ENCODE results near the gene DMD.

The DMD gene

GRCh38 chrX:32116047-32116446 lies 1095.3 kb downstream of the DMD start:
- H3K4me3 ChIP-seq (ENCODE audit: low read depth, low read length): no peak overlapping the region
- TF ChIP-seq, protein P1, sequence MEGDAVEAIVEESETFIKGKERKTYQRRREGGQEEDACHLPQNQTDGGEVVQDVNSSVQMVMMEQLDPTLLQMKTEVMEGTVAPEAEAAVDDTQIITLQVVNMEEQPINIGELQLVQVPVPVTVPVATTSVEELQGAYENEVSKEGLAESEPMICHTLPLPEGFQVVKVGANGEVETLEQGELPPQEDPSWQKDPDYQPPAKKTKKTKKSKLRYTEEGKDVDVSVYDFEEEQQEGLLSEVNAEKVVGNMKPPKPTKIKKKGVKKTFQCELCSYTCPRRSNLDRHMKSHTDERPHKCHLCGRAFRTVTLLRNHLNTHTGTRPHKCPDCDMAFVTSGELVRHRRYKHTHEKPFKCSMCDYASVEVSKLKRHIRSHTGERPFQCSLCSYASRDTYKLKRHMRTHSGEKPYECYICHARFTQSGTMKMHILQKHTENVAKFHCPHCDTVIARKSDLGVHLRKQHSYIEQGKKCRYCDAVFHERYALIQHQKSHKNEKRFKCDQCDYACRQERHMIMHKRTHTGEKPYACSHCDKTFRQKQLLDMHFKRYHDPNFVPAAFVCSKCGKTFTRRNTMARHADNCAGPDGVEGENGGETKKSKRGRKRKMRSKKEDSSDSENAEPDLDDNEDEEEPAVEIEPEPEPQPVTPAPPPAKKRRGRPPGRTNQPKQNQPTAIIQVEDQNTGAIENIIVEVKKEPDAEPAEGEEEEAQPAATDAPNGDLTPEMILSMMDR (IDR thresholded peaks at IDR 0.05; ENCODE audit: low read depth, low read length): no peak

- TF ChIP-seq, protein P1 (IDR thresholded peaks at IDR 0.05; ENCODE audit: low read depth, low read length): no peak
- no peak overlapping the region for H3K4me3 ChIP-seq (ENCODE audit: low read depth, low read length)
Measured at GRCh38 chrX:32087663-32088062, 1123.7 kb downstream of the DMD start.

GRCh38 chrX:32084757-32085156 lies 1126.6 kb downstream of the DMD start:
- TF ChIP-seq, protein P1 (IDR thresholded peaks at IDR 0.05; ENCODE audit: low read depth, low read length): no peak
- no peak overlapping the region for H3K4me3 ChIP-seq (ENCODE audit: low read depth, low read length)

GRCh38 chrX:32048285-32048684 lies 1163.1 kb downstream of the DMD start:
- TF ChIP-seq, protein P1 (IDR thresholded peaks at IDR 0.05; ENCODE audit: low read depth, low read length): no peak

DNA sequence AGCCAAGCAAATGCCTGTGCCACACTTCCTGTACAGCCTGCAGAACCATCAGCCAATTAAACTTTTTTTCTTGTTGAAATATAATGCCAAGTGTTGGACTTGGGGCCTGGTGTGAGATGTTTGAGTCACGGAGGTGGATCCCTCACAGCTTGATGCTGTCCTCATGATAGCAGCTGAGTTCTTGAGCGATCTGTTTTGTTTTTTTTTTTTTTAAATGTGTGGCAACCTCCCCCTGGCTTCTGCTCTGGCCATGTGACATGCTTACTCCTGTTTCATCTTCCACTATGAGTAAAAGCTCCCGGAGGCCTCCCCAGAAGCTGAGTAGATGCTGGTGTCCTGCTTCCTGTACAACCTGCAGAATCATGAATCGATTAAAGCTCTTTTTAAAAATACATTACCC lies 1166.2 kb downstream of the DMD start:
- TF ChIP-seq, protein P1 (IDR thresholded peaks at IDR 0.05; ENCODE audit: low read depth, low read length): no peak
- H3K4me3 ChIP-seq (ENCODE audit: low read depth, low read length): no peak overlapping the region

More at GRCh38 chrX:32048285-32048684, 1163.1 kb downstream of the DMD start:
- H3K4me3 ChIP-seq (ENCODE audit: low read depth, low read length): no peak overlapping the region

GRCh38 chrX:32041181-32041580 lies 1170.2 kb downstream of the DMD start:
- TF ChIP-seq, protein P1 (IDR thresholded peaks at IDR 0.05; ENCODE audit: low read depth, low read length): no peak
- H3K4me3 ChIP-seq (ENCODE audit: low read depth, low read length): no peak overlapping the region

GRCh38 chrX:32026772-32027171 lies 1184.6 kb downstream of the DMD start:
- no peak overlapping the region for H3K4me3 ChIP-seq (ENCODE audit: low read depth, low read length)
- TF ChIP-seq, protein P1 (IDR thresholded peaks at IDR 0.05; ENCODE audit: low read depth, low read length): no peak

All from WI38 (cell line).